Thyroid gland (tissue), 4 donors: ENCODE measurements around the gene ZNF839.

Source experiments
- POLR2A ChIP-seq, 2 donors: fragments of 450-650 bp; IDR thresholded peaks; one replicate each; pipeline ENCODE4 v1.6.1; 2017; ENCODE audit warnings: antibody characterized with exemption in 2 of 2, mild to moderate bottlenecking in 2 of 2, moderate library complexity in 1 of 2
- TF ChIP-seq, protein P1 (sequence below), 6 experiments: fragments of 200-600 bp in 3 of 6; fragments of 450-650 bp in 3 of 6; sonication (generic) in 3 of 6; IDR thresholded peaks; one replicate each; pipeline ENCODE4 v1.5.1; 2016 to 2019; ENCODE audit warnings: antibody characterized with exemption in 6 of 6, mild to moderate bottlenecking in 2 of 6, inconsistent platforms in 1 of 6, moderate library complexity in 1 of 6

DNA sequence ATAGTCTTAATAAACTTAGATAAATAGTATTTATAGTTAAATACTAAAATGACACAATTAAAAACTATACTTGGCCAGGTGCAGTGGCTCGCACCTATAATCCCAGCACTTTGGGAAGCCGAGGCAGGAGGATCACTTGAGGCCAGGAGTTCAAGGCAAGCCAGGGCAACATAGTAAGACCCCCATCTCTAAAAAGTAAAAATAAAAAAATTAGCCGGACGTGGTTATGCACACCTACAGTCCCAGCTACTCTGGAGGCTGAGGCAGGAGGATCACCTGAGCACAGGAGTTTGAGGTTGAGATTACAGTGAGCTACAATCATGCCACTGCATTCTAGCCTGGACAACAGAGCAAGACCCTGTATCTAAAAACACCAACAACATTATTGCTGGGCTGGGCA lies 27.1 kb downstream of the ZNF839 start:
- TF ChIP-seq, protein P1, sequence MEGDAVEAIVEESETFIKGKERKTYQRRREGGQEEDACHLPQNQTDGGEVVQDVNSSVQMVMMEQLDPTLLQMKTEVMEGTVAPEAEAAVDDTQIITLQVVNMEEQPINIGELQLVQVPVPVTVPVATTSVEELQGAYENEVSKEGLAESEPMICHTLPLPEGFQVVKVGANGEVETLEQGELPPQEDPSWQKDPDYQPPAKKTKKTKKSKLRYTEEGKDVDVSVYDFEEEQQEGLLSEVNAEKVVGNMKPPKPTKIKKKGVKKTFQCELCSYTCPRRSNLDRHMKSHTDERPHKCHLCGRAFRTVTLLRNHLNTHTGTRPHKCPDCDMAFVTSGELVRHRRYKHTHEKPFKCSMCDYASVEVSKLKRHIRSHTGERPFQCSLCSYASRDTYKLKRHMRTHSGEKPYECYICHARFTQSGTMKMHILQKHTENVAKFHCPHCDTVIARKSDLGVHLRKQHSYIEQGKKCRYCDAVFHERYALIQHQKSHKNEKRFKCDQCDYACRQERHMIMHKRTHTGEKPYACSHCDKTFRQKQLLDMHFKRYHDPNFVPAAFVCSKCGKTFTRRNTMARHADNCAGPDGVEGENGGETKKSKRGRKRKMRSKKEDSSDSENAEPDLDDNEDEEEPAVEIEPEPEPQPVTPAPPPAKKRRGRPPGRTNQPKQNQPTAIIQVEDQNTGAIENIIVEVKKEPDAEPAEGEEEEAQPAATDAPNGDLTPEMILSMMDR (IDR thresholded peaks at IDR 0.05) = no peak
- TF ChIP-seq POLR2A (IDR thresholded peaks at IDR 0.05) = no peak
